Prostate gland (tissue), 2 donors: ENCODE results near the gene THEM5. TPM values are rescaled to one million over a fixed set of nuclear protein-coding genes. Genes with fewer than 3 reads are reported as not detected.

Experiments used
- DNase-seq: peaks from one replicate; pipeline ENCODE4 v3.0.0-alpha.2; 2019; ENCODE audit warnings: low spot score
- H3K27ac ChIP-seq, 2 donors: fragments of 200-600 bp; sonication (generic); 2 replicates each; pipeline ENCODE4 v1.5.1; 2017 to 2019
- H3K27me3 ChIP-seq: fragments of 200-600 bp; sonication (generic); replicated peaks from 2 replicates; pipeline ENCODE4 v1.5.1; 2019; ENCODE audit not compliant: insufficient read depth
- H3K36me3 ChIP-seq, 2 donors: fragments of 200-600 bp; sonication (generic); 1 replicate in 1 of 2; 2 replicates in 1 of 2; pipeline versions ENCODE4 v1.5.1 to v1.8.1; 2017 to 2019
- H3K4me1 ChIP-seq: fragments of 200-600 bp; sonication (generic); replicated peaks from 2 replicates; pipeline ENCODE4 v1.5.1; 2019
- H3K4me3 ChIP-seq, 2 donors: fragments of 200-600 bp; sonication (generic); 2 replicates each; pipeline ENCODE4 v1.5.1; 2017 to 2019
- H3K9me3 ChIP-seq: fragments of 200-600 bp; sonication (generic); 2 replicates; pipeline ENCODE4 v1.5.1; 2017
- CTCF ChIP-seq, 4 experiments: fragments of 200-600 bp in 2 of 4; fragments of 450-650 bp in 2 of 4; sonication (generic) in 2 of 4; IDR thresholded peaks; 1 replicate in 3 of 4; 2 replicates in 1 of 4; pipeline ENCODE4 v1.5.1; 2016 to 2019; ENCODE audit warnings: antibody characterized with exemption in 4 of 4, mild to moderate bottlenecking in 2 of 4, moderate library complexity in 2 of 4
- POLR2A ChIP-seq: fragments of 450-650 bp; IDR thresholded peaks from one replicate; pipeline ENCODE4 v1.6.1; 2016; ENCODE audit warnings: antibody characterized with exemption, mild to moderate bottlenecking
- POLR2AphosphoS5 ChIP-seq: sonication (generic); formaldehyde crosslinking; IDR thresholded peaks from one replicate; pipeline ENCODE4 v1.6.1; 2017; ENCODE audit warnings: antibody characterized with exemption
- WGBS: methylation state at CpG from one replicate; pipeline ENCODE4 v1.1.5; 2018; 5-methylcytosine and 5-hydroxymethylcytosine counted together
- intact Hi-C: fragments of 100-400 bp; cut with DNase I; formaldehyde crosslinking; loops from one replicate; pipeline ENCODE4 v1.14.2; 2022
- total RNA-seq, 2 donors: library from RNA; depleted of rRNA; stranded (reverse); fragments of >200 nt; gene quantifications; one replicate each; pipeline ENCODE4 v1.1.0, GENCODE V29; 2016

The THEM5 gene
- total RNA-seq, 2 donors from 2014 or later: not detected

DNA sequence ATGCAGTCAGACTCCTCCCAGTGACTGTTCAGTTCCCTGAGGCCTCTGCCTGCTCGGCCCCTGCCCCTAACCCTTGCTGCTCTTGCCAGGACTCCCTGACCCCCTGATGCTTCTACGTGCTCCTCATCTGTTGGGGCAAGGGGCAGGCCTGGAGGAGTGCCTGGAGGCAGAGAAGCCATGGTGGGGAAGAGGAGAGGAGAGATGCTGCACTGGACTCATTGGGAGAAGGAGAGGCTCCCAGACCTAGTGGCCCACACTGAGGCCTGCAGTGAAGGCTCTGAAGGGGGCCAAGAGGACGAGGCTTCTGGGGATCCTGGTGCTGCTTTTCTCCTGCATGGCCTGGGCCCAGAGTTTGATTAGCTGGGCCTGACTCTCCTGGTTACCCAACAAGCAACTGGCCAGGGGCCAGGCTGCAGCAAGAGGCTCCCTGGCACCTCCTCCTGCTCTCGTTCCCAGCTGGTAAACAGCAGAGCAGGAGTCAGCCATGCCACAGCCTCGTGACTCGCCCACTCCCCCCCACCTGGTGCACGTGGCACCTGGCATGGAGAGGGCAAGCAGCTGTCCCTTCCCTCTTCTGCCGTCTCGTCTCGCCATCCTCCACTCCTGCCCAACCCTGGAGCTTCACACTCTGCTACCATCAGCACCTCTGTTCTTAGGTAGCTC, 21.1 kb downstream of the THEM5 start:
- WGBS: 32% methylated on average over 10 of the region's 10 CpGs
- H3K4me3 ChIP-seq: peak overlapping the region in 1 of 2 donors; percentile 3

DNA sequence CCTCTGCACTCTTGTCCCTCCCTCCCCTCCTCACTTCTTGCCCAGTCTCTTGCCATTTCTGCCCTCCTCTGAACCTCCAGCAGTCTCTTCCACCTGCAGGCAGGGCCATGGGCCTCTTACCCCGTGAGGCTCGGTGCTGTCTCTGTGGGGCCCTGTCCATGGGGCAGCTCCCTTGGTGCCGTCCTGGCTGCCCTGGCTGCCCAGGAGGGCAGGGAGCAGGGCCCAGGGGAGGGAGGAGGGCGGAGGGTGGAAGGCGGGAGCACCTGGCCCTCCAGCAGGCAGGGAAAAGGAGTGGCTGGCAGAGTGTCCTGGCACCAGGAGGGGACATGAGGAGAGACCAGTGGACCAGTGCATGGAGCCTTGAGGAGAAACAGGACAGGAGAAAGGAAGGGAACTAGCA, 21.9 kb downstream of the THEM5 start, which contains the start of gene RORC:
Gene RORC (minus strand): TSS at position 198 of the 400 bp plus-strand sequence. CDS start 38 bp downstream, at position 160.
- no peaks in the 10 kb centered on the region for H3K9me3 ChIP-seq
- peaks cover 23% of the 10 kb centered on the region for H3K4me1 ChIP-seq
- no peaks in the 10 kb centered on the region for H3K27me3 ChIP-seq
- H3K36me3 ChIP-seq: no peaks in the 10 kb centered on the region
- WGBS: 41% methylated on average over 5 of the region's 5 CpGs
- intact Hi-C loops: no loop called here
- TF ChIP-seq CTCF (IDR thresholded peaks at IDR 0.05) (no peak), POLR2A (peak; percentile 72), POLR2AphosphoS5 (peak; percentile 66)
- H3K4me3 ChIP-seq: peak within 1 kb of the TSS; percentile 41 to 47
- peak within 1 kb of the TSS; percentile 89 to 90 for H3K27ac ChIP-seq
- DNase-seq: peak; percentile 83

More for the DNA sequence above, 21.1 kb downstream of the THEM5 start:
- Histone ChIP-seq H3K27me3 (no peaks in the 10 kb centered on the region), H3K27ac (peak overlapping the region; percentile 89 to 90), H3K36me3 (no peaks in the 10 kb centered on the region), H3K9me3 (no peaks in the 10 kb centered on the region), H3K4me1 (peaks cover 27% of the 10 kb centered on the region)
- TF ChIP-seq CTCF (IDR thresholded peaks at IDR 0.05): no peak
- TF ChIP-seq POLR2AphosphoS5: peak; percentile 98
- no peak for TF ChIP-seq POLR2A
- intact Hi-C loops: no loop called here
- peak; percentile 98 for DNase-seq

DNA sequence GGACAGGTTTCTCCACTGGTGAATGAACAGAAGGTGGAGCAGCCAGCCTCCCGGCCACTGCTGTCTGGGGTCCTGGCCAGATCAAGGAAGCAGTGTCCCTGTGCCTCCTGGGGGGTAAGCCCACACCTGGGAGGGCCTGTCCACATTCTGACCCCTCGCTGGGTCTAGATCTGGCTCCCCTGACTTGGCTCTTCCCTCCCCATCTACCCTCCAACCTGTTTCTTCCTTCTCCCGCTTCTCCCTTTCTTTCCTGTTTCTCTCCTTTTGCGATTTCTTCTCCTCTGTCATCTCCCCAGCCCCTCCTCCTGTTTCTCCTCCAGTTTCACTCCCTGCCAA, 22.3 kb downstream of the THEM5 start:
- Histone ChIP-seq H3K27me3 (no peaks in the 10 kb centered on the region), H3K4me3 (peak overlapping the region; percentile 41 to 47)

GRCh38 chr1:151830055-151830454, 23.5 kb downstream of the THEM5 start:
- Histone ChIP-seq H3K36me3 (no peaks in the 10 kb centered on the region), H3K4me3 (no peak overlapping the region), H3K4me1 (peaks cover 17% of the 10 kb centered on the region), H3K27me3 (no peaks in the 10 kb centered on the region), H3K9me3 (no peaks in the 10 kb centered on the region), H3K27ac (peak overlapping the region; percentile 89 to 90)
- 48% methylated on average over 6 of the region's 6 CpGs for WGBS
- TF ChIP-seq CTCF (IDR thresholded peaks at IDR 0.05) (no peak), POLR2AphosphoS5 (no peak)
- DNase-seq: no peak
- intact Hi-C loops: no loop called here

More for the DNA sequence above, 22.3 kb downstream of the THEM5 start:
- TF ChIP-seq POLR2A (no peak), CTCF (IDR thresholded peaks at IDR 0.05) (no peak)
- DNase-seq: no peak
- no peaks in the 10 kb centered on the region for H3K36me3 ChIP-seq
- 22% methylated on average over 4 of the region's 4 CpGs for WGBS
- H3K4me1 ChIP-seq: peaks cover 21% of the 10 kb centered on the region
- peak overlapping the region; percentile 89 to 90 for H3K27ac ChIP-seq
- intact Hi-C loops: no loop called here
- H3K9me3 ChIP-seq: no peaks in the 10 kb centered on the region
